Naive thymus-derived CD8-positive, alpha-beta T cell (primary cell): ENCODE measurements around the gene SLIT3. TPM values are rescaled to one million over a fixed set of nuclear protein-coding genes. Genes with fewer than 3 reads are reported as not detected.

Experiments
- ATAC-seq, 2 donors: fragments of 150-1000 bp; cut with Tn5 transposase in 1 of 2; sonication (Bioruptor Pico), chemical (Tn5 transposase) in 1 of 2; 1 replicate in 1 of 2; 2 replicates in 1 of 2; pipeline ENCODE4 v1.10.0; 2021; ENCODE audit warnings: mild to moderate bottlenecking in 2 of 2, moderate library complexity in 2 of 2
- POLR2A ChIA-PET: fragments of 350-600 bp; sonication (Branson Sonifier 250); formaldehyde crosslinking; loops from one replicate; lab custom pipeline; 2021; ENCODE audit warnings: antibody characterized with exemption; lab: Charles Lee
- DNase-seq, 10 donors: peaks; one replicate each; pipeline versions ENCODE4 v3.0.0 to v3.0.0-alpha.2; 2020 to 2022
- H3K27ac Mint-ChIP-seq, 10 donors: one replicate each; pipeline ENCODE4 v1.8.0; 2020 to 2022; ENCODE audit warnings: mild to moderate bottlenecking in 10 of 10, mixed read lengths in 10 of 10, moderate library complexity in 4 of 10, inconsistent platforms in 1 of 10
- H3K27me3 Mint-ChIP-seq, 5 donors: one replicate each; pipeline ENCODE4 v1.8.0; 2021 to 2022; ENCODE audit warnings: mixed read lengths in 5 of 5
- H3K36me3 Mint-ChIP-seq, 3 donors: one replicate each; pipeline ENCODE4 v1.8.0; 2020 to 2022; ENCODE audit warnings: mixed read lengths in 3 of 3, mild to moderate bottlenecking in 2 of 3, inconsistent platforms in 1 of 3
- H3K4me1 Mint-ChIP-seq, 4 donors: one replicate each; pipeline ENCODE4 v1.8.0; 2021 to 2022; ENCODE audit warnings: mixed read lengths in 4 of 4
- H3K4me3 Mint-ChIP-seq, 10 donors: one replicate each; pipeline ENCODE4 v1.8.0; 2020 to 2022; ENCODE audit warnings: mild to moderate bottlenecking in 10 of 10, mixed read lengths in 10 of 10, moderate library complexity in 6 of 10, inconsistent platforms in 1 of 10
- H3K9me3 Mint-ChIP-seq, 9 donors: one replicate each; pipeline ENCODE4 v1.8.0; 2020 to 2022; ENCODE audit warnings: mixed read lengths in 9 of 9, mild to moderate bottlenecking in 3 of 9, inconsistent platforms in 1 of 9, moderate library complexity in 1 of 9
- polyA plus RNA-seq, 3 donors: library from polyadenylated mRNA; unstranded; fragments of 300-500 nt; fragmentation: Illumina TruSeq; gene quantifications; one replicate each; pipeline ENCODE4 v1.2.3, GENCODE V29; 2021
- total RNA-seq, 8 experiments: library from RNA in 2 of 8; stranded (reverse) in 2 of 8; gene quantifications; one replicate each; pipeline ENCODE4 v1.2.3 and lab custom pipeline; 2021 to 2026

SLIT3 gene
- total and polyA plus RNA-seq, 5 experiments from 2014 or later: not detected

- no peak overlapping the region for H3K4me3 Mint-ChIP-seq
- H3K27ac Mint-ChIP-seq: no peak overlapping the region
- DNase-seq (no peak), ATAC-seq (no peak)
- H3K36me3 Mint-ChIP-seq: no peaks in the 10 kb centered on the region
- no peaks in the 10 kb centered on the region for H3K9me3 Mint-ChIP-seq
- H3K4me1 Mint-ChIP-seq: no peaks in the 10 kb centered on the region
- H3K27me3 Mint-ChIP-seq: peaks cover 0 to 22% (median 6%) of the 10 kb centered on the region in 5 donors
- POLR2A ChIA-PET: no interaction called here
Observed at GRCh38 chr5:169097374-169098326, 203.3 kb downstream of the SLIT3 start.

DNA sequence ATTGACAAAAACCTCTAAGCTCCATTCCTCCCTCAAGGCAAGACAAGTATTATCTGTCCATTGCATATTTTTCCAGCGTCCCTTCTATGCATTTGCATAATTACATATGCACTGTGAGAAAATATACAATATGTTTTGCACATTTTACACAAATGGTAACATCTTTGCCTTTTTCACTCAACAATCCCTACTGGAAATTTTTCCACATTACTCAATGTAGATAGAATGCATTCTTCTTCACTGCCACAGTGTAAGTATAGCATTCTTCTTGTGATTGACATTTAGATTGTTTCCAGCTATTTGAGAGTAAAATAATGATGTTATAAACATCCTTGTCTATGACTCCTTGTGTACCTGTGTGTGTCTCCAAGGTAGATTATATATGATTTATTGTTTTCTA is 205.0 kb downstream of the SLIT3 start:
- H3K27me3 Mint-ChIP-seq: peaks cover 0 to 30% (median 5%) of the 10 kb centered on the region in 5 donors

DNA sequence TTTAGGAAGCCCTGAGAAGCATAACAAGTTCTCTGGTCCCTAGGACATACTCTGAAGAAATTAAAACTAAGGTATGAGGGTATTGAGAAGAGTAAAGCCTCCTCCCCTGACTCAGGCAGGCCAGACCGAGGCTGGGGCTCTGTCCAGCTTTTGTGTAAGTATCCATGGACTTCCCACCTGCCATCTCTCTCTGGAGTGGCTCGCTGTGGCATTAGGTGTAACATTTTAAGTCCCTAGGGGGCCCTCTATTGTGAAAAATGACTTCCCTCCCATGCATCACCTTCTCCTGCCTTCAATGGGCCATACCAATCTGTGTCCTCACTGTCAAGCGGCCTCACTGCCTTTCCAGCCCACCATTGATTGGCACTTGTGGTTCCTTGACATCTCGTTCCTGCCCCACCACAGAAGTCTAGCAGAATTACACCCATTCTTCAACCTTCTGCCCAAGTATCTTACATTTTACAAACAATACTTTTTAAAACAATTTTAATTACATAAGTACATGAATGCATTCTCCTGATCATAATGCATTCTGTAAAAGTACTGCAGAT is 205.5 kb downstream of the SLIT3 start:
- POLR2A ChIA-PET: no interaction called here
- Mint-ChIP-seq H3K9me3 (peaks cover 0 to 5% (median 0%) of the 10 kb centered on the region in 9 donors), H3K27ac (no peak overlapping the region), H3K36me3 (no peaks in the 10 kb centered on the region), H3K4me1 (no peaks in the 10 kb centered on the region), H3K27me3 (peaks cover 0 to 30% (median 5%) of the 10 kb centered on the region in 5 donors), H3K4me3 (no peak overlapping the region)
- DNase-seq (no peak), ATAC-seq (no peak)

More for the DNA sequence above, 205.0 kb downstream of the SLIT3 start:
- Mint-ChIP-seq H3K4me1 (no peaks in the 10 kb centered on the region), H3K9me3 (peaks cover 0 to 2% (median 0%) of the 10 kb centered on the region in 9 donors), H3K36me3 (no peaks in the 10 kb centered on the region), H3K27ac (no peak overlapping the region), H3K4me3 (no peak overlapping the region)
- DNase-seq: no peak
- ATAC-seq: no peak
- POLR2A ChIA-PET: no interaction called here

DNA sequence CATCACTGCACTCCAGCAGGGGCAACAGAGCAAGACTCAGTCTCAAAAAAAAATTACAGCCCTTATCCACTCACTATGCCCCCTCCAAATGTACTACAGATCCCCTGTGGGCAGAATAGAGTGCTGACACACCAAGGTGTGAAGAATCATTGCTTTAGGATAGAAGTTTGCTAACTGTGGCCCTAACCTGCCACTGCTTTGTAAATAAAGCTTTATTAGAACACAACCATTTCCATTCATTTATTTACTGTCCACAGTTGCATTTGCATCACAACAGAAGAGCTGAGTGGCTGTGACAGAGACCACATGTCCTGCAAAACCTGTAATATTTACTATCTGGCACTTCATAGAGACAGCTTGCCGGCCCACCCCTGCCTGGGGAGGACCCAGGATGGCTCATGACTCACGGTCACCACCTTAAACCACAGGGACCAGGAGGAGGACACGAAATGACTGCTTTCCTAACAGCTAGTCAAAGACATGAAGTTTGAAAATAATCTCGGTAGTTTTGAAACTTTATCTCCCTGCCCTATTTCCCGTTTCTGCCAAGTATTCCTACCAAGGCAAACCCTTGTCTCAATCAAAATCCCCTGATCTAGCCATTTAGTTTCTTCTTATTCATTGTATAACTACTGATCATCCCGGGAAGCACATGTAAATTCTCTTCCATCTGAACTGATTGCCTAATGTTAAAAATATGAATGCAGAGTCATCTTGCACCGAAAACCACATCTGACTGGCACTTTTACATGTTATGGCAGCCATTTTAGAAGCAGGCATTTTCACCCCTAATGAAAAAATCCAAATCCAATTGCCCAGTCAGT is 206.1 kb downstream of the SLIT3 start:
- Mint-ChIP-seq H3K27me3 (peaks cover 0 to 27% (median 5%) of the 10 kb centered on the region in 5 donors), H3K27ac (no peak overlapping the region), H3K4me1 (no peaks in the 10 kb centered on the region), H3K36me3 (no peaks in the 10 kb centered on the region), H3K4me3 (no peak overlapping the region), H3K9me3 (peaks cover 0 to 5% (median 0%) of the 10 kb centered on the region in 9 donors)
- no peak for ATAC-seq
- no peak for DNase-seq
- POLR2A ChIA-PET: no interaction called here

DNA sequence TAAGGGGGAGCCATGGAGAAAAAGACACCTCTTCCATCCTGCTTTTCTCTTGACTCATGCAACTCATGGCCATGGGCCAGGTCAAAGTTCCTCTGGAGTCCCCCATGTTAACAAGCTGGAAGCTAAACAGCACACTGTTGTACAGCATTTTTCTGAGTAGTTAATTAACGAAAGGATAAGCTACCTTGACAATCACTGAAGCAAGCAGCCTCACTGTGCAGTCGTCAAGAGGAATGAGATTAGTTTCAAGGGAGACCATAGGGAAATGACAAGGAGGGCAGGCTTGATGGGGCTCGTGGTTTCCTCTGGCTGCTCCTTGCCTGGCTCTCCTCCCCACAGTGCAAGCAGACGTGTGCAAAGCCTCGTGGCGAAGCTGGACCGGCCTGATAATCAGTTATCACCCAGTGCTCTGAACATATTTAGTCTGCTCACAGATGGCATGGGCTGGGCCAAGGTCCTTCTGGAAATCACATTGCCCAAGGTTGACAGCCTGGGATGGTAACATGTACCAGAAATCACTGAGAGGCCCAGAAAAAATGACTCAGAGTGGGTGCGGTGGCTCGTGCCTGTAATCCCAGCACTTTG is 209.5 kb downstream of the SLIT3 start:
- no peaks in the 10 kb centered on the region for H3K36me3 Mint-ChIP-seq
- peaks cover 0 to 8% (median 0%) of the 10 kb centered on the region in 5 donors for H3K27me3 Mint-ChIP-seq
- H3K4me1 Mint-ChIP-seq: no peaks in the 10 kb centered on the region
- POLR2A ChIA-PET: no interaction called here
- H3K27ac Mint-ChIP-seq: peak overlapping the region in 1 of 10 donors; percentile 38
- H3K9me3 Mint-ChIP-seq: peaks cover 0 to 8% (median 0%) of the 10 kb centered on the region in 9 donors
- H3K4me3 Mint-ChIP-seq: no peak overlapping the region
- ATAC-seq: no peak
- DNase-seq: no peak

DNA sequence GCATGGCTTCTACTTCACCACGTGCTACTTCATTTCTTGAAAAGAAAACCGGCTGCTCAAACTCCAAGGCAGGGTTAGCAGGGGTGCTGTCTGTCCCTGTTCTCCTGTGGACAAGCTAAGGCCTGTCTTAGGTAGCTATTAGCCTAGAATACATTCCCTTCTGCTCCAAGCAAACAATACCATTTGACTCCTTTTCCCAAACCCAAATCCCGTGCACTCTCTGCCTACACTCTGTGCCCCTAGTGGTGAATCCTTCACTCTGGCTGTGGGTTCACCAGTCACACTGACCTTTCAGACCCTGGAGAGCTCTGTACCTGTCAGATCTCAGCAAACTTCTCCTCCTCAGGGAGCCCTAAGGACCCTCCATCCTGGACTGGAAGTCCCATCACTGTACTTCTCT is 211.6 kb downstream of the SLIT3 start:
- no peak overlapping the region for H3K4me3 Mint-ChIP-seq
- peaks cover 0 to 8% (median 0%) of the 10 kb centered on the region in 5 donors for H3K27me3 Mint-ChIP-seq
- DNase-seq (no peak), ATAC-seq (no peak)
- POLR2A ChIA-PET: no interaction called here
- peaks cover 0 to 8% (median 0%) of the 10 kb centered on the region in 9 donors for H3K9me3 Mint-ChIP-seq
- no peaks in the 10 kb centered on the region for H3K36me3 Mint-ChIP-seq
- H3K27ac Mint-ChIP-seq: peak overlapping the region in 1 of 10 donors; percentile 8
- H3K4me1 Mint-ChIP-seq: no peaks in the 10 kb centered on the region

GRCh38 chr5:169088028-169088725 is 212.8 kb downstream of the SLIT3 start:
- POLR2A ChIA-PET: no interaction called here
- DNase-seq (no peak), ATAC-seq (no peak)
- Mint-ChIP-seq H3K36me3 (no peaks in the 10 kb centered on the region), H3K27me3 (peaks cover 0 to 8% (median 0%) of the 10 kb centered on the region in 5 donors), H3K4me3 (no peak overlapping the region), H3K4me1 (no peaks in the 10 kb centered on the region), H3K27ac (no peak overlapping the region), H3K9me3 (peaks cover 0 to 8% (median 0%) of the 10 kb centered on the region in 9 donors)

DNA sequence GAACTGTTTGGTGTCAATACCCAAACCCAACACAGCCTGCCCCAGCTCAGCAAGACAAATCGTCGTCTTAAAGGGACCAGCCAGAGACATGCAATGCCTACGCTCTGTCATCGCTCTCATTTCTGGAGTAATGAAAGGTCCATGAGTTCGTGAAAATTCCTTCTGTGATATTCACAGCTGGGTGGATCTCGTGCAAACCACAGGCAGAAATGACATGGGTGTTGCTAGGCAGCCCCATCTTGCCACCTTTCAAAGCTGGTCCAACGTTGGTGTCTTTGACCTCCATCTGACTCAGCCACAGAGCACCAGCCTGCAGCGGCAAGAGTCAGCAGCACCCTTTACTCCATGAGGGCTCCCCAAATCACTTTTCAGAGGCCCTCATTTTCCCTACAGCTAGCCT is 215.3 kb downstream of the SLIT3 start:
- no peak for DNase-seq
- no peak for ATAC-seq
- H3K27ac Mint-ChIP-seq: no peak overlapping the region
- no peak overlapping the region for H3K4me3 Mint-ChIP-seq
- peaks cover 0 to 7% (median 0%) of the 10 kb centered on the region in 5 donors for H3K27me3 Mint-ChIP-seq
- POLR2A ChIA-PET: no interaction called here
- no peaks in the 10 kb centered on the region for H3K4me1 Mint-ChIP-seq
- peaks cover 0 to 6% (median 0%) of the 10 kb centered on the region in 9 donors for H3K9me3 Mint-ChIP-seq
- no peaks in the 10 kb centered on the region for H3K36me3 Mint-ChIP-seq

DNA sequence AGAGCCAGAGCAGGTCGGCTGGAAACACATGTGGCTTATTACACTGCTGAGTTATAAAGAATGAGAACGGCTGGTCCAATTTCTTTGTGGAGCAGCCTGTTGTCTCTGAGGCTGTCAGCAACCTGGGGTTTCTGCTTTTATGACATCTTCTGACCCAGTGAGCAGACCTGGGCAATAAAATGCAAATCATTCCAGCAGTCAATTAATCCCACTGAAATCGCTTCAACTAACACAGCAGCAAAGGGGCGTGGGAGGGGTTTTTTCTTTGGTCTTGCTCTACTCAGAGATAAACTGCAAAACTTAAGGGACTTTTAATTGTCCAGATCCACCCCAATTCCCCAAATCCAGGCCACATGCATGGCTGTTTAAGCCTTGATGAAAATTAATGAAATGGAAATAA is 215.7 kb downstream of the SLIT3 start:
- POLR2A ChIA-PET: no interaction called here
- no peak for DNase-seq
- ATAC-seq: no peak
- H3K4me1 Mint-ChIP-seq: no peaks in the 10 kb centered on the region
- no peak overlapping the region for H3K4me3 Mint-ChIP-seq
- H3K9me3 Mint-ChIP-seq: peaks cover 0 to 6% (median 0%) of the 10 kb centered on the region in 9 donors
- no peak overlapping the region for H3K27ac Mint-ChIP-seq
- peaks cover 0 to 7% (median 0%) of the 10 kb centered on the region in 5 donors for H3K27me3 Mint-ChIP-seq
- H3K36me3 Mint-ChIP-seq: no peaks in the 10 kb centered on the region

DNA sequence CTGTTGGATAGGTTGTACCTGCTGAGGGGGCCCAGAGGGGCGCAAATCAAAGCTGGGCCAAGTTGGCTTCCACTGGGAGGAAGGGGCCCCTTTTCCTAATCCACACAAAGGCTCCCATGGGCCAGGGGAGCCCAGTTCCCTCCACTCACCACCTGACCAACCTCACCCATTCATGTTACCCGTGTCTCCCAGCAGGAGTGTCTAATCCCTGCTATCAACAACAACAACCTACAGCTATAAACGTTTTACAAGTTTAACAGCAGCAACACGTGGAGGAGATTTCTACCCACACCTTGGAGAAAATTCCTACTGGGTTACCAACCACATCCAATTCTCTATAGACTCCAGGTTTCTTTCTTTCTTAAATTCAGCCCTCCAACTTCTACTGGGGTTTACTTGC is 216.2 kb downstream of the SLIT3 start:
- peaks cover 0 to 6% (median 0%) of the 10 kb centered on the region in 9 donors for H3K9me3 Mint-ChIP-seq
- H3K27ac Mint-ChIP-seq: no peak overlapping the region
- H3K4me3 Mint-ChIP-seq: no peak overlapping the region
- no peaks in the 10 kb centered on the region for H3K4me1 Mint-ChIP-seq
- POLR2A ChIA-PET: no interaction called here
- H3K36me3 Mint-ChIP-seq: no peaks in the 10 kb centered on the region
- DNase-seq: no peak
- ATAC-seq: no peak
- H3K27me3 Mint-ChIP-seq: peaks cover 0 to 4% (median 0%) of the 10 kb centered on the region in 5 donors

GRCh38 chr5:169083394-169084018 is 217.4 kb downstream of the SLIT3 start:
- Mint-ChIP-seq H3K27me3 (peaks cover 1 to 4% (median 2%) of the 10 kb centered on the region in 5 donors), H3K4me3 (no peak overlapping the region), H3K36me3 (no peaks in the 10 kb centered on the region), H3K4me1 (no peaks in the 10 kb centered on the region), H3K9me3 (peaks cover 0 to 4% (median 0%) of the 10 kb centered on the region in 9 donors), H3K27ac (no peak overlapping the region)
- POLR2A ChIA-PET: no interaction called here
- no peak for ATAC-seq
- no peak for DNase-seq
